Endothelial cell of umbilical vein (primary cell): ENCODE results near the gene SH3BP1. TPM values are rescaled to one million over a fixed set of nuclear protein-coding genes. Genes with fewer than 3 reads are reported as not detected.
"Not testable (repeated sequence)": the region's sequence is repeated elsewhere in the genome, so short reads cannot be mapped to it uniquely, and the experiment has no call there.

Experiments used
- BruUV-seq: library from RNA; stranded (reverse); fragments of 400-500 nt; replicated peaks from 2 replicates; lab custom pipeline; 2021; lab: Mats Ljungman, UMichigan
- CTCF ChIA-PET: fragments of 300-600, 350-600 bp; sonication (Branson Sonifier 250); formaldehyde crosslinking; loops from one replicate; lab custom pipeline; 2021; ENCODE audit warnings: antibody characterized with exemption, inconsistent platforms; lab: Charles Lee
- POLR2A ChIA-PET: fragments of 300-600, 350-600 bp; sonication (Branson Sonifier 250); formaldehyde crosslinking; loops from one replicate; lab custom pipeline; 2021; ENCODE audit warnings: antibody characterized with exemption, inconsistent platforms; lab: Charles Lee
- DNase-seq: peaks from one replicate; pipeline ENCODE4 v3.0.0-alpha.2; 2011; ENCODE audit warnings: low read depth, low spot score
- FAIRE-seq: peaks from 2 replicates; lab custom pipeline; 2011; peaks lifted over from hg19 to GRCh38; lab: Jason Lieb, UNC
- H2AFZ ChIP-seq: 2 replicates; pipeline ENCODE4 v1.6.0; 2012; ENCODE audit warnings: low read depth, low read length, control low read depth, inconsistent platforms
- H3K27ac ChIP-seq: 2 replicates; pipeline ENCODE4 v1.5.1; 2011; ENCODE audit warnings: low read depth, mild to moderate bottlenecking, control low read depth, low read length, moderate library complexity; ENCODE audit not compliant: insufficient read depth
- H3K27me3 ChIP-seq, 2 experiments: 2 replicates each; pipeline versions ENCODE4 v1.6.0 to v1.6.1; 2011; ENCODE audit warnings: low read length in 2 of 2, mixed read lengths in 1 of 2; ENCODE audit not compliant: control insufficient read depth in 2 of 2, insufficient read depth in 2 of 2
- H3K36me3 ChIP-seq, 2 experiments: 2 replicates in 1 of 2; 3 replicates in 1 of 2; pipeline ENCODE4 v1.5.1; 2011; ENCODE audit warnings: low read length in 2 of 2, mild to moderate bottlenecking in 1 of 2, moderate library complexity in 1 of 2; ENCODE audit not compliant: control insufficient read depth in 2 of 2, insufficient read depth in 2 of 2; ENCODE audit errors: extremely low read depth in 1 of 2
- H3K4me1 ChIP-seq: 3 replicates; pipeline ENCODE4 v1.5.1; 2011; ENCODE audit warnings: mild to moderate bottlenecking, low read length; ENCODE audit not compliant: control insufficient read depth, insufficient read depth; ENCODE audit errors: extremely low read depth
- H3K4me2 ChIP-seq: 2 replicates; pipeline ENCODE4 v1.6.1; 2011; ENCODE audit warnings: low read length, control low read depth, mixed read lengths; ENCODE audit not compliant: insufficient read depth
- H3K4me3 ChIP-seq, 3 experiments: fragments of 200-600 bp in 1 of 3; sonication (generic), shearing (Covaris generic) in 1 of 3; replicated peaks in 1 of 3; 2 replicates each; pipeline ENCODE4 v1.5.1; 2011 to 2016; ENCODE audit warnings: control low read depth in 3 of 3, low read length in 3 of 3, mild to moderate bottlenecking in 2 of 3, inconsistent platforms in 1 of 3, low read depth in 1 of 3, moderate library complexity in 1 of 3; ENCODE audit not compliant: insufficient read depth in 1 of 3
- H3K79me2 ChIP-seq: 2 replicates; pipeline ENCODE4 v1.6.0; 2012; ENCODE audit warnings: low read length, inconsistent platforms; ENCODE audit not compliant: control insufficient read depth, insufficient read depth
- H3K9ac ChIP-seq: replicated peaks from 2 replicates; pipeline ENCODE3; 2011; ENCODE audit warnings: low read length, control low read depth; ENCODE audit not compliant: insufficient read depth; ENCODE audit errors: extremely low read depth
- H3K9me1 ChIP-seq: replicated peaks from 3 replicates; pipeline ENCODE4 v1.6.0; 2011; ENCODE audit warnings: mild to moderate bottlenecking, low read length; ENCODE audit not compliant: control insufficient read depth, insufficient read depth; ENCODE audit errors: extremely low read depth
- H3K9me3 ChIP-seq: replicated peaks from 2 replicates; pipeline ENCODE4 v1.5.1; 2012; ENCODE audit warnings: low read length, inconsistent platforms; ENCODE audit not compliant: control insufficient read depth, insufficient read depth
- H4K20me1 ChIP-seq: replicated peaks from 2 replicates; pipeline ENCODE3; 2011; ENCODE audit warnings: mild to moderate bottlenecking, low read length; ENCODE audit not compliant: control insufficient read depth, insufficient read depth; ENCODE audit errors: extremely low read depth
- JUN ChIP-seq: IDR thresholded peaks from 2 replicates; pipeline ENCODE4 v1.6.1; 2011; ENCODE audit warnings: borderline replicate concordance, low read depth; ENCODE audit not compliant: insufficient read length, insufficient read depth
- POLR2A ChIP-seq: IDR thresholded peaks from 2 replicates; pipeline ENCODE4 v1.6.1; 2012; ENCODE audit warnings: low read depth, mild to moderate bottlenecking, control low read depth, low read length
- dilution Hi-C: fragments of 300-500 bp; cut with MboI; formaldehyde crosslinking; loops from one replicate; pipeline ENCODE4 v1.15.0; 2019; ENCODE audit warnings: low sequenced_read_pairs; ENCODE audit not compliant: extremely low pct_ligation_motif_present
- intact Hi-C: fragments of 100-400 bp; cut with micrococcal nuclease; formaldehyde crosslinking; loops from one replicate; pipeline ENCODE4 v1.10.0; 2022
- polyA plus RNA-seq, 4 experiments: library from polyadenylated mRNA; depleted of rRNA in 3 of 4; stranded (reverse) in 3 of 4; unstranded in 1 of 4; fragments of >200 nt; gene quantifications; 2 replicates each; pipeline versions ENCODE4 v1.2.1 to v1.2.3, GENCODE V29; 2011 to 2012; ENCODE audit warnings: missing spikeins in 1 of 4
- total RNA-seq: library from RNA; stranded (reverse); gene quantifications from 2 replicates; pipeline ENCODE4 v1.2.3, GENCODE V29; 2021

SH3BP1 gene
- total and polyA plus RNA-seq, 2 donors (not counting 3 experiments of a cell fraction or from before 2014, with no cell fraction given) = 2.3 to 4.3 TPM

DNA sequence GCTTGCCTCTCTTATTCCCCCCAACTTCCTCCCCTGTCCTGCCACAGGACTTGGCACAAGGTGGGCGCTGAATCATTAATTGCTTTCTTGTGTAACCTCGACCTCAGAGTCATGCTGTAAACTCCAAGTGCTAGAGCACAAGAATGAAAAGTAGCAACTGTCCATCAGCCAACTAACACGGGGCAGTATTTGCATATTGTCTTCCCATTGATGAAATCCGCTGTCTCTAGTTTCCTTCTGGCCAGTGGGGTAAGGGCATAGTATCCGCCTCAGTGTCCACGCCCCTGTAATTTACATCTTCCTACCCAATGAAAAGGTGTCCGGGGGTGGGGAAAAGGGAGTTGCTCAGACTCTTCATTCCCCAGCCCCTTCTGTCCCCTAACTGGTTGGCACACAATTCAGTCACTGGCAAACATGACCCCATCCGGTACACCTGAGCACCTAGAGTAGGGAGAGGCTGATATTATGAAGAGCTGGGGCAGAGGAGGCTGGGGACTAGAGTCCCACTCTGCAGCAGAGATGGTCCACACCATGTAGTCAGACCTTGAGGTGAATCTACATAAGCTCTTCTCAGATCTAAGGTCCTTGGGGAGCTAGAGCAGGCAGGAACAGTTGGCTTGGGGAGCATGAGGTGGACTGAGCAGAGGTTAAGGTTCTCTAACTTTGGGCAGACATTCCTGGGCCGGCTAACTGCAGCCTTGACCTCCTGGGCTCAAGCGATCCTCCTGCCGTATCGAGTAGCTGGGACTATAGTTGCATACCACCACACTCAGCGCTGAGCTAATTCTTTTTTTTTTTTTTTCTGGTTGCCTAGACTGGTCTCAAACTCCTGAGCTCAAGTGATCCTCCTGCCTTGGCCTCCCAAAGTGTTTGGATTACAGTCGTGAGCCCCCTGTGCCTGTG is 37.7 kb upstream of the SH3BP1 start:
- intact Hi-C loops = no loop called here
- POLR2A ChIA-PET = interaction anchor here (0.6 kb wide), 1 partner anchor 81 kb away, joined by 7 read pairs; no protein-coding TSS in a partner anchor
- dilution Hi-C loops = no loop called here
- no peak overlapping the region for H2AFZ ChIP-seq
- no peaks in the 10 kb centered on the region for H3K36me3 ChIP-seq
- DNase-seq (peak; percentile 42), FAIRE-seq (peak; percentile 4)
- no peaks in the 10 kb centered on the region for H3K4me1 ChIP-seq
- no peak overlapping the region for H3K4me3 ChIP-seq
- BruUV-seq = no TSS peak
- H3K9ac ChIP-seq = no peak overlapping the region
- H3K9me3 ChIP-seq = no peaks in the 10 kb centered on the region
- CTCF ChIA-PET = interaction anchor here (0.5 to 3.0 kb wide), 8 partner anchors 9 to 63 kb away, joined by 3 to 20 read pairs (median 3); partner anchors contain the start of gene PDXP
- H3K27ac ChIP-seq = no peak overlapping the region
- H3K27me3 ChIP-seq = peaks cover 0 to 13% of the 10 kb centered on the region in 2 experiments
- H3K9me1 ChIP-seq = no peaks in the 10 kb centered on the region
- no peak overlapping the region for H3K4me2 ChIP-seq
- no peaks in the 10 kb centered on the region for H4K20me1 ChIP-seq
- H3K79me2 ChIP-seq = no peaks in the 10 kb centered on the region
- TF ChIP-seq JUN = no peak
- no peak for TF ChIP-seq POLR2A

DNA sequence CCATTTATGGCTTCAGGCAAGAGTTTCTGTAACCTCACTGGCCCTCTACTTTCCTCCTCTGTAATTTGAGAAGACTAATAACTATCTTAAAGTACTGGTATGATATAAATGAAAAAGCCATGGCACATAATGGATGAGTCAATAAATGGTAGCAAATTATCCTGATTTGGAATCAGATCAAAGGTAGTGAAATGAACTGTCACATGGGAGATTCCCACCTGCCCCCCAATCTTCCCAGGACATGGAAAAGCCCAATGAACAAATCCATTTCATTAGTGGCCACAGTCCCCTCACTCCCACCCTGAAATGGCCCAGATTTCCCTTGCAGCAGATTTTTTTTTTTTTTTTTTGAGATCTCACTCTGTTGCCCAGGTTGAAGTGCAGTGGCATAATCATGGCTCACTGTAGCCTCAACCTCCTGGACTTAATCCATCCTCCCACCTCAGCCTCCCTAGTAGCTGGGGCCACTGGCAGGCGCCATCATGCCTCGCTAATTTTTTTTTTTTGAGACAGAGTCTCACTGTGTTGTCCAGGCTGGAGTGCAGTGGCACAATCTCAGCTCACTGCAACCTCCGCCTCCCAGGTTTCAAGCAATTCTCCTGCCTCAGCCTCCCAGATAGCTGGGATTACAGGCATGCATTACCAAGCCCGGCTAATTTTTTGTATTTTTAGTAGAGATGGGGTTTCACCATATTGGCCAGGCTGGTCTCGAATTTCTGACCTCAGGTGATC is 36.8 kb upstream of the SH3BP1 start:
- H3K9ac ChIP-seq, H3K9me3 ChIP-seq, H3K4me1 ChIP-seq, FAIRE-seq, H3K4me2 ChIP-seq, DNase-seq, dilution Hi-C loops, POLR2A ChIA-PET, H3K79me2 ChIP-seq, H3K36me3 ChIP-seq, H3K27ac ChIP-seq, BruUV-seq, intact Hi-C loops, H4K20me1 ChIP-seq, H2AFZ ChIP-seq, H3K4me3 ChIP-seq, H3K9me1 ChIP-seq: not testable (repeated sequence)
- CTCF ChIA-PET = interaction anchor here (0.5 to 3.0 kb wide), 6 partner anchors 10 to 64 kb away, joined by 3 to 20 read pairs (median 3); partner anchors contain the start of gene PDXP
- peaks cover 0 to 13% of the 10 kb centered on the region in 2 experiments for H3K27me3 ChIP-seq
